GM18505 (cell line): Measurements from ENCODE around the gene HCST.
A peak's percentile ranks its signal among the peaks of the same experiment; 100 is the strongest.
"Not testable (repeated sequence)": the region's sequence is repeated elsewhere in the genome, so short reads cannot be mapped to it uniquely, and the experiment has no call there.

Experiments used
- ATAC-seq: cut with Tn5 transposase; IDR thresholded peaks from one replicate; pipeline ENCODE4 v1.9.1; 2021; ENCODE audit not compliant: unreplicated experiment
- POLR2A ChIP-seq: IDR thresholded peaks from 4 replicates; pipeline ENCODE4 v1.6.1; 2011; ENCODE audit warnings: borderline replicate concordance; ENCODE audit not compliant: insufficient read depth, insufficient read length; ENCODE audit errors: extremely low read depth

The HCST gene

GRCh38 chr19:35888398-35888797 is 13.9 kb upstream of the HCST start:
- no peak for TF ChIP-seq POLR2A
- no peak for ATAC-seq

GRCh38 chr19:35889370-35890112 is 12.8 kb upstream of the HCST start:
- no peak for ATAC-seq
- no peak for TF ChIP-seq POLR2A

- ATAC-seq = no peak
- TF ChIP-seq POLR2A = peak; percentile 25
Measured at GRCh38 chr19:35890113-35890650, 12.1 kb upstream of the HCST start.

GRCh38 chr19:35891819-35892218 is 10.5 kb upstream of the HCST start:
- ATAC-seq = not testable (repeated sequence)

- no peak for ATAC-seq
- no peak for TF ChIP-seq POLR2A
Measured at GRCh38 chr19:35894342-35894741, 8.0 kb upstream of the HCST start.

- TF ChIP-seq POLR2A = no peak
- ATAC-seq = no peak
Measured at GRCh38 chr19:35895911-35896642, 6.3 kb upstream of the HCST start.

GRCh38 chr19:35896643-35897040 is 5.7 kb upstream of the HCST start:
- TF ChIP-seq POLR2A = no peak
- no peak for ATAC-seq

GRCh38 chr19:35897706-35898451 is 4.5 kb upstream of the HCST start:
- no peak for TF ChIP-seq POLR2A
- no peak for ATAC-seq

- ATAC-seq = no peak
- no peak for TF ChIP-seq POLR2A
Measured at GRCh38 chr19:35898499-35898809, 3.9 kb upstream of the HCST start.

- ATAC-seq = peak; percentile 41
- peak; percentile 40 for TF ChIP-seq POLR2A
Measured at GRCh38 chr19:35899547-35900214, 2.6 kb upstream of the HCST start.

GRCh38 chr19:35901055-35901644 is 1.2 kb upstream of the HCST start:
- ATAC-seq = no peak
- no peak for TF ChIP-seq POLR2A

- ATAC-seq = no peak
- TF ChIP-seq POLR2A = no peak
Measured at GRCh38 chr19:35902870-35903475, 644 bp downstream of the HCST start.
